CD4-positive, alpha-beta T cell treated with Interleukin-15 for 4 hours (primary cell): ENCODE measurements around the gene GRID1.
A peak's percentile ranks its signal among the peaks of the same experiment; 100 is the strongest.
"Not testable (repeated sequence)": the region's sequence is repeated elsewhere in the genome, so short reads cannot be mapped to it uniquely, and the experiment has no call there.

Experiments used
- DNase-seq: peaks from one replicate; pipeline ENCODE4 v3.0.0-alpha.2; 2020; ENCODE audit warnings: low spot score

The GRID1 gene

DNA sequence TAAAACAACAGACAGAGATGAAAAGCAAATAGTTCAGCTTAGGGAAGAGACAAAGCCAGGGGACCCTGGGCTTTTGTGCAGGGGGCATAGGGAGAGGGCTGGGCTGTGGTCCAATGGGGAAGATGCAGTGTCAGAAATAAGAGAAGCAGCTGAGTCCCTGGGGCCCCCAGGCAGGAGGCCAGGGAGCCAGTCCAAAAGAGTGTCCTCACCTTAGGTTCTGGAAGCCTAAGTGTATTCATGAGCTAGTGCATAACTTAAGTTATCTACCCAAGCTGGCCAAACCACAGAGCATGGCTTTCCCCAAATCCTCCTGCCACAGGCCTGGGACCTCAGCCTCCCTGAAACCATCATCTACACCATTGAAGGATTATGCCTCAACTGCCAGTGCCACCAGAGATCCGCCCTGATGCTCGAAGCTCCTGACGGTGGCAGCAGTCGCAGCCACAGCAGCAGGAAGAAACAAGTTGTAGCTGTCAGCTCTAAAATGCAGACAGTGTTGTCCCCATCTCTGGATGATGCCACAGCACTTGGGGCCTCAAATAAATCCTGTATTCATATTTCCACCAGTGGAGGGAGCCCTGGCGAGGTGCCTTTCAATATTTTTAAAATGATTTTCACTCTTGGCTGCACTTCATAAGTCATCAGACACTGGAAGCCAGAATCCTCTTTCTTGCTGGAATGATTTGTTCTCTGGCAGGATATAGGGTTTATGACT, 574.6 kb downstream of the GRID1 start:
- no peak for DNase-seq

DNA sequence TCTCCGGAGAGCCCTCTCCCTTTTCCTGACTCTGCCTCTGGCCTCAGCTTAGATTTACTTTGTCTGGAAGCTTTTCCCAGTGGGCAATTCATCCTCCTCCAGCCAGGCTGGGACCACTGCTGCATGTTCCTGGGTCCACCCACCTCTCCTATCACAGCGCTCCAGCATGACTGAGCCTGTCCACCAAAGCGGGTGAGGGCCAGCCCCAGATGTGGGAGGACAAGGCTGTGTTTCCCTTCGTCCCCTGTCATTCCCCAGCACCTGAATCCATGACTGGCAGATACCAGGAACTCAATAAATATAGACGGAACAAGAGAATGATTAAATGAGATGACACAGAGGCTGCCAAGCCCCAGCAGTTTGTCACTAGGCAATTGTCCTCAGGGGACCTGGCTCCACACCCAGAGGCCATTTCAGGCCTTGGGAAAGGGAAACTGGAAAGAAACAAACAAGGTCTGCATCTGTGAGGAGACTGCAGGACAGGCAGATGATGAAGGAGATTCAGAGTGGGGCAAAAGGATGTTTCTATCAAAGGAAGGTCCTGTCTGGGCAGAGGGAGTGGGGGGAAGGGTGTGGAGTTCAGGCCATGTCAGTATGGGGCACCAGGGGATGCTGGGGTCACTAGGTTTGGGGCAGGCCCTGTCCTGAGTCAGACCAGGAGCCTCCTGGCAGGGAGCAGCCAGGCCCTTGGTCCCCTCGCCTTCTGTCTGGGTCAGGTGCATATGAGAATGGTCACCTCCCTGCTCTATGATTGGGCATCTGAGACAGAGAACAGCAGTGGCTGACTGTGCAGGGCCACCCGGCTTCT, 576.4 kb downstream of the GRID1 start:
- DNase-seq: no peak

DNA sequence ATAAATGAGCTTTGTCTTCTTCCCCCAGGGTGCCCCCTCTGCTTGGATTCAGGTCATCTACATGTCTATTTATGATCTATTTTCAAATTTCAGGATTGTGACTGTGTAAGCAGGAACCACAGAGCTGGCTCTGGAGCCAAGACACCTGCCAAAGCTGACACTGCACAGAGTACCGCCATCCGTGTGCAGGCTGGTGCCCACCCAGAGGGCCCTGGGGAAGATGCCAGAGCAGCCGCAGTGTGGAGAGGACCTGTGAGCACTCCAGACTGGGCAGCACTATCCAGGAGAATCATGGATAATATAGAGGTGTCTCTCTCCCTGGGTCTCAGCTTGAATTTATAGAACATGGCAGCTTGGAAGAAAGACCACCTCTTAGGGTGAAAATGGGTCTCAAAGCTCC, 577.5 kb downstream of the GRID1 start:
- DNase-seq: no peak

DNA sequence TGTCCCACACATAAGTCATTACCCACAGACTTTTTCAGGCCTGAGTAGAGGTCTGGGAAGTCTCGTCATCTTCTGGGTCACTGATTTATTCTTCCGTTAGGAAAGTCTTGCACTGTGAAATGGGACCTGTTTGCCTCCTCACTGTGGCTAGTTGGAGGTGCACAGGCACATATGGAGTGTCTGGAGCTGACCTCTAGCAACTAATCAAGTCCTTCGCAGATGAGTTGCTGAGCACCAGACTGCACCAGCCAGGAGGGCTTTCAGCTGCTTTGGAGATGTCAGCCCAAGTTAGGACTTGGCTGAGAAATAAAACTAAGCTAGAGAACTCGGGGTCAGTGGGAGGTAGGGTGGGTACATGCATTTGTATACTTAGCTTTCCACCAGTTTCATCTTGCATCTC, 578.0 kb downstream of the GRID1 start:
- DNase-seq: no peak

DNA sequence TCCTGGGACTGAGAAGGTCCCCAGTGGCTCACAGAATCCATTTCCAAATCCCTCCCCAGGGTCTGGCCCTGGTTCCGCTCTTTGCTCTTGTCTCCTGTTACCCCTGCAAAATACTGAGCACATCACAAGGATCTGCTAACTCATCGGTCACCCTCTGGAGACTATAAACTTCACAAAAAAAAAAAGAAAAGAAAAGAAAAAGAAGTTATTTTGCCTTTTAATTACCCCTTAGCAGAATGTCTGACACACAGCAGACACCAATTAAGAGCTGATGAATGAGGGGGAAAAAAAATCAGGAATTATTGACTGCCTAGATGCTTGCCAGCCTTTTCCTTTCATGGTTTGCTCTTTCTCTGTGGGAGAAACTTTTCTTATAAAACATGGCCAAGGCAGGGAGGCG, 578.7 kb downstream of the GRID1 start:
- no peak for DNase-seq

DNA sequence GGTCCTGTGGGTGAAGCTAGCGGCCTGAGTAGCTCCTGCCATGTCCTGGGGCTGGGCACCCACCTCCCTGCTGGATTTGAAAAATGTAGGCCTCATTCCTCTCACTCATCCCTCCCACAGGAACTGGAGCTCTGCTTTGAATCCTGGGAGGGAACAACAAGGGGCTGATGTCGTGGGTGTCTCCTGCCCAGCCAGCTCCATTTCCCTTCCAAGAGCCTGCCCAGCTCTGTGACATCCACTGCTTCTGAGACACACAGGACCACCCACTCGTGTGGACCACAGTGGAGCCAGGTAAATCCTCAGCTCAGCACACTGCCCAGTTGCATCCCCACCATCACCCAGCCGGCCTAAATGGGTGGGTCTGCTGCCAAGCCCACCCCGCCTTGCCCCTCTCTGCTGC, 579.2 kb downstream of the GRID1 start:
- no peak for DNase-seq

DNA sequence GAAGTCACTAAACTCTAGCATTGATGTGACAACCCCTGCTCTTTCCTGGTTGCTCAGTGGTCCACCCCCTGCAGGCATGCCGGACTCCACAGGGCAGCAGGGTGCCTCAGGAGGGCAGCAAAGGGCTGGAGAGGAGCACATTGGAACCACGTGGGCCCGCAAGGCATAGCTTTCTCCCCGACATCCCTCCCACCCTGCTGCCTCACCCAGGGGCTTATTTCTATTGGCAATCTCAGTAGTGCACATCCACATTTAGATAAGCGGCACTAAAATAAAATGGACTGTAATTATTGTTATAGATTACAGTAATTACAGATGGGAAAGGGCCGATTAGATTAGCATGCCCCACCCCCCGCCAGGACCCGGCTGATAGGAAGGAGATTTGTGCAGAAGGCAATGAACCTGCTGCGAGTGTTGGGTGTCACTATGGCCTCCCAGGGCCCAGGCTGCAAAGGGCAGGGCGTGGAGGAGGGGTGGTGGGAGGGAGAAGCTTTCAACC, 580.1 kb downstream of the GRID1 start:
- DNase-seq: no peak

DNA sequence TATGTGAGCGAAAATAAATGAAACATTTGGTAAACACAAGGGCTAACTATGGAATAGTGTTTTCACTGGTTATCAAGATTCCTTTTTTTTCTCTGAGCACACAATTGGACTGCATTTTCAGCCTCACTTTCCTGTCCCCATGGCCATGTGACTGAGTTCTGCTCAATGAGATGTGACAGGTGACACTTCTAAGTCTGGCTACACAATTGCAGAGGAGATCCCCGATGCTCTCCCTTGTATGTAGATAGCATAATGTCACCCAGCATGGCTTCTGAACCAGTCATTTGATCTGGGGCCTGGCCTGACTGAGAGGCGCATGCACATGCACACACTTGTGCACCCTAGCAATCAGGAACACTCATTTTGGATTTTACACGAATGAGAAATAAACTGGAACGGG, 581.8 kb downstream of the GRID1 start:
- no peak for DNase-seq

DNA sequence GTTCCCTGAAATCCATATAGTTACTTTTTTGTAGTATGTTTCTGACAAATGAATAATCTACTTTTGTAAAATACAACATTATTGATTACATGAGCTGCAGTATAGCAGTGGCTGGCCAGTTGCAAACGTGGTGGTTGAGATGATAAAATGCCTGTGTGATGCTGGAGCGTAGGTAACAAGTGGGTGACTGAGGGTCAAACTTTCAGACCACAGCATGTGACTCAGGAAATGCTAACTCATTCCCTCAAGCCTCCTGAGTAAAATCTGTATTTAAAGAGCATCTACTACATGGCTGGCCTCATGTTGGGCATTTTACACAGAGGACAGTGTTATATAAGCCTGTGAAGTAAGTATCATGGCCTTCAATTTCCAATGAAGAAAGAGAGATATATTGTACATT, 585.2 kb downstream of the GRID1 start:
- DNase-seq: no peak

DNA sequence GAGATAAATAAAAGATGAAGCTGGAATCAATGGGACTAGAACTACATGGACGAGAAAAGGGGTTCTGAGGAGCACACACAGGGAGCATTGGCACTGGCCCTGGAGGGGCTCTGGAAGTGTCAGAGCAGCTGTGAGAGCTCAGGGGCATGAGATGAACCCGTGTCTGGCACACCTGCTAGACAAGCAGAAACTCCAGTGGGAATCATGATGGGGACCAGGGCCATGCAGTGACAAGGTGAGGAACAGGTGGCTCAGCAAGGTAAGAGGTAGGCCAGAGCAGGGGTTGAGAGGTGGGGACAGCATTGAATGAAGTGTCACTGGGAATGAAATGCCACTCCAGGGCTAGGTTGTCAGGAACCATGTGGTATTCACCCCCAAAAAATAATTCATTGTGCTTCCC, 588.5 kb downstream of the GRID1 start:
- DNase-seq: no peak

DNA sequence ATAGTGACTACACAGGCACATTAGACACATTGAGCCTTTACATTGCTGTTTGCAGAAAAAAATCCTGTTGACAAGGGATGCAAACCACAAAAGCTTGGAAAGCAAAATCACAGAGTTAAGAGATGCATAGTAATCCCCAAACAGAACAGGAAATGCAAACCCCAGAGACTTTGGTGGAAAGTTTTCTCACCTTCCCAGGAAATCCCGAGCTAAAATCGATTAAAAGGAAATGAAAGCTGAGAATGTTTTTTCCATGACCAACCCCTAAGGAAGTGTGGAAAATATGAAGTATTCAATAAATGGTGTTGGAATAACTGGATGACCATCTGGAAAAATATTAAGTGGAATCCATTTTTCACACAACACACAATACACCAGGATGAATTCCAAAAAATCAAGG, 598.7 kb downstream of the GRID1 start:
- DNase-seq: no peak

DNA sequence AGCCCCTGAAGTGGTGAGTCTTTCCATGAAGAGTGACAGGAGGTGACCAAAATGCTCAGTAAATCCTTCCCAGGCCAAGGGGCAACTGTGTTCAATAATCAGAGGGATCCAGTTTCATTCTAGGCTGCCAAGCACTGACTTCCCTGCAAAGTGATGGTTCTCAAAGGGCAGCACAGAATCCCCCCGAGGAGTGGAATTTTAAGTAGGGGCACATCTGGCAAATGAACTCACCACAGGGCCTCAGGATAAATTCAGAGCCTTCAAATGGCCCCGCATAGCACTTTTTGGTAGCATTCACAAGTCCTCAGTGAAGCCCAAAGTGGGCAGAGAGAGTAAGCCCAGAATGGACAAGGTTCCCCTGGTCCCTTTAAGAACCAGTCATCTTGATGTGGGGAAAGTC, 602.5 kb downstream of the GRID1 start:
- DNase-seq: no peak

DNA sequence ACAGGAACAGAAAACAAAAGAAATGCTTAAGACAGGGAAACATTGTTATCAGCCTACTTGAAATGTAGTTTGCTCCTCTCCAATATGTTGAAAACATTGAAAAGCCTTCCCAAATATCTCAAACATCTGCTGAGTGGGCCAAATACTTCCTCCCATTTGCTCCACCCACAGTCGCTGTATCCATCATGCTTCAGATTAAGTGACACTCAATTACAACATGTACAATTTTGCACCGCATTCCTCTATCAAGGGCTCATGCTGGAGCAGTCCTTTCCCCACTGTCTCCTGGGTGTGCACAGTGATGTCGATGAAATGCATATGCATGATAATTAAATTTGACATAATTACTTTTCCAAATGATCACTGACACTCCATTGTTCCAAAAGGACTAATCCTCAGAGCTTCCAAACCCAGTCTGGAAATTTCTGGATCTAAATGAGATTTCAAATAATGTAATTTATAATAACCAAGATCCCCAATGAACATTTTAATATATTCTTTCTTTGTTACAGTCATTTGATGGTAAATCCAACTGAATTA, 604.6 kb downstream of the GRID1 start:
- no peak for DNase-seq

DNA sequence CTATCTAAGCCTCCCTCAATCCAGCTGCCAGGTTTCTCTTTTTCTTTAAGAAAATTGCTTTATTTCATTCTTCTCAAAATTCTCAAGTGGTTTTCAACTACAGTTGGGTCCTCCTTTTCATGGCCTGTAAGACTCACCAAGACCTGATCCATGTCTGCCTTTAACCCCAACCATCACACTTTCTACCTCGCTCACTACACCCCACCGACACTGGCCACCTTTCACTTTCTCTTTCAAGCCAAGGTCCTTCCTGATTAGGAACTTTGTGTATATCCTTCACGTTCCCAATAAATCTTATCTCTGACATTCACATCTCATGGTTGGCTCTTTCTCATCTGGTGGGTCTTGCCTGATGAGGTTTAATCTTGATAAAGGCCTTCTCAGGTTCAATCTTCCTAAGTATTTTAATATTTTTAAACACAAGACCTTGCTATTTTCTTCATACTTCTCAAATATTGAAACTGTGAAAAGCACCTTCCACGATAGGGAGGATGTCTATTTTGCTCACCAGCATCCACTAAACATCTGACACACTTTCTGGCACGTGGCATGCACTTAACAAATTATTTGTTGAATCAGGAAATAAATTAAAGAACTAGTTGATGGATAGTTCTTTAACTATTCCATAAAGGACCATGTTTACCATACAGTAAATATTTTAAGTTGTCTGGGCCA, 624.8 kb downstream of the GRID1 start:
- peak; percentile 6 for DNase-seq

DNA sequence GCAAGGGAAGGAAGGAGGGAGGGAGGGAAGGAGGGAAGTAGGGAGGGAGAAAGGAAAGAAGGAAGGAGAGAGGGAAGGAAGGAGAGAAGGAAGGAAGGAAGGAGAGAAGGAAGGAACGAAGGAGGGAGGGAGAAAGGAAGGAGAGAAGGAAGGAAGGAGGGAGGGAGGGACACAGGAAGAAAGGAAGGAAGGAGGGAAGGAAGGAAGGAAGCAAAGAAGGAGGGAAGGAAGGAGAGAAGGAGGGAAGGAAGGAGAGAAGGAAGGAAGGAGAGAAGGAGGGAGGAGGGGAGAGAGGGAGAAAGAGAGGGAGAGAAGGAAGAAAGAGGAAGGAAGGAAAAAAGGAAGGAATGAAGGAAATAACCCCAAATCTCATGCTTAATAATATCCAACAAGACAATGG, 630.6 kb downstream of the GRID1 start:
- no peak for DNase-seq

DNA sequence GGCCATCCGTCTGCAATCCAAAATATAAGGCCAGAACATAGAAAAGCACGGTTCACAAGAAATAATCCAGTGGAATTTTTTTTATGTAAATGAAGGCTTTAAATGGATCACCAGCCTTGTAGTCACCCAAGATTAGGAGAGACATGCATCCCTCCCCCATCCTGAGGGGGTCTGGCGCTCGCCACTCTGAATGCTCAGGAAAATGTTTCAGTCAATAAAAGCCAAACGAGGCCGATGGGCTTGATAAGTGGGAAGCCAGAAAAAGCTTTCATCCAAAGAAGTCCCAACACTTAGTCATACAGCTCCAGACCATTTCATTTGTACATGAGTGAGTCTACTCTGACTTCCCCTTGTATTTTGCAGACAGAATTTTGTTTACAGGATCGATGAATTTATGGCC, 631.8 kb downstream of the GRID1 start:
- no peak for DNase-seq

DNA sequence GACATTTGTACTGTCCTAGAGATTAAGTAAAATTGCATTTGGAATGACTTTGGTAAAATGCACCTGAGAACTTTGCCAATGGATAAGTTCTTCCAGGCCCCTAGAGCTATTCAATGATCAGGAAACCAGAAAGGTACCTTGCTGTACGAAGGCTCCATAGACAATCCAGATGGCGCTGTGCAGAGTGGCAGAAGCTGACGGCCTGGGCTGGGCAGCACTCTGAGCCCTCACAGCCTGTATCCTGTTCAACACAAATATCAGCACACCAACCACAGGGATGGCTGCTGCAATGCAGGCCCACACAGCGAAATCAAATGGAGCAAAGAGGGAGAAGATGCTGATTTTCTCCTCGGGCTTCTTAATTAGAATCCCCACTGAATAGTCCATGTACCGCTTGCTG, 642.4 kb downstream of the GRID1 start:
- no peak for DNase-seq

DNA sequence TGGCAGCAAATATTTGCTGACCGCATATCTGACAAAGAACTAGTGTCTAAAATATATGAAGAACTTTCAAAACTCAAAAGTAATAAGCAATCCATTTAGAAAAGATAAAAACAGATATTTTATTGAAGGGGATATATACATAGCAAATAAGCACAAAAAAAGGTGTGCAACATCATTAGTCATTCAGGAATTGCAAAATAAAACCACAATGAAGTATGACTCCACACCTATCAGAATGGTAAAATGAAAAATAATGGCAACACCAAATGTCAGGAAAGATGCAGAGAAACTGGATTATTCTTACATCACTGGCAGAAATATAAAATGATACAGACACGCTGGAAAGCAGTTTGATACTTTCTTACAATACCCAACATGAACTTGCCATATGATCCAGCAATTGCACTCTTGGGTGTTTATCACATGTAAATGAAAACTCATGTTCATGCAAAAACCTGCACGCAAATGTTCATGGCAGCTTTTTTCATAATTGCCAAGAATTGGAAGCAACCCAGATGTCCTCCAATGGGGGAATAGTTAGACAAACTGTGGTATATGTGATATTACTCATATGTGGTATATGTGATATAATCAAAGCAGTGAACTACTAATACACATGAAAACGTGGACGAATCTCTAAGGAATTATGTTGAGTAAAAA, 645.5 kb downstream of the GRID1 start:
- DNase-seq: no peak

DNA sequence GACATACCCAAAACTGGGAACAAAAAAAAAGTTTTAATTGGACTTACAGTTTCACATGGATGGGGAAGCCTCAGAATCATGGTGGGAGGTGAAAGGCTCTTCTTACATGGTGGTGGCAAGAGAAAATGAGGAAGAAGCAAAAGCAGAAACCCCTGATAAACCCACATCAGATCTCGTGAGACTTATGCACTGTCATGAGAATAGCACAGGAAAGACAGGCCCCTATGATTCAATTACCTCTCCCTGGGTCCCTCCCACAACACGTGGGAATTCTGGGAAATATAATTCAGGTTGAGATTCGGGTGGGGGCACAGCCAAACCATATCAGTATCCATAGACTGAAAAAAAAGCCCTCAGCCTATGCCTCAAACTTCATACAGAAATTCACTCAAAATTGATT, 647.2 kb downstream of the GRID1 start:
- no peak for DNase-seq

DNA sequence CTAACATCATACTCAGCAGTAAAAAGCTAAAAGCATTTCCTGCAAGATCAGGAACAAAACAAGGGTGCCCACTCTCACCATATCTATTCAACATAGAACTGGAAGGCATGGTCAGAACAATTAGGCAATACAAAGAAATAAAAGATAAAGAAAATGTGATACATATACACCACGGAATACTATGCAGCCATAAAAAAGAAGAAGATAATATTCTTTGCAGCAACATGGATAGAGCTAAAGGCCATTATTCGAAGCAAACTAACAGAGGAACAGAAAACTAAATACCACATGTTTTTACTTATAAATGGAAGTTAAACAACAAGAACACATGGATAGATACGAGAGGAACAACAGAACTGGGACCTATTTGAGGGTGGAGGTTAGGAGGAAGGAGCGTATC, 652.7 kb downstream of the GRID1 start:
- DNase-seq: no peak

DNA sequence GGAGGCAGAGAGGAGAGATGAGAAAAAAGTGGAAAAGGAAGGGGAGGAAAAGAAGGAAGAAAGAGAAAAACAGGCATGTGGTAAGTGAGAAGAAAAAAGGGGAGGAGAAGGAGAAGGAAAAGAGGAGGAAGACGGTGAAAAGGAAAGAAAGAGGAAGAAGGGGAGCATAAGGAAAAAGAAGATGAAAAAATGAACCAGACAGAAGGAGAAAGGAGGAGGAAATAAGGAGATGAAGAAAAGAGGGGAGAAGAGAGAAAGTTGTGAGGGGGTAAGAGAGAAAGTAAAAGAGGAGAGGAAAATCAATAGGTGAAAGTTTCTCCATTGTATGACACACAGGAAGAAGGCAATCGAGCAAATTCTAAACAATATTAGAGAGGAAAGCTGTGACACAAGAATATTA, 663.8 kb downstream of the GRID1 start:
- no peak for DNase-seq

DNA sequence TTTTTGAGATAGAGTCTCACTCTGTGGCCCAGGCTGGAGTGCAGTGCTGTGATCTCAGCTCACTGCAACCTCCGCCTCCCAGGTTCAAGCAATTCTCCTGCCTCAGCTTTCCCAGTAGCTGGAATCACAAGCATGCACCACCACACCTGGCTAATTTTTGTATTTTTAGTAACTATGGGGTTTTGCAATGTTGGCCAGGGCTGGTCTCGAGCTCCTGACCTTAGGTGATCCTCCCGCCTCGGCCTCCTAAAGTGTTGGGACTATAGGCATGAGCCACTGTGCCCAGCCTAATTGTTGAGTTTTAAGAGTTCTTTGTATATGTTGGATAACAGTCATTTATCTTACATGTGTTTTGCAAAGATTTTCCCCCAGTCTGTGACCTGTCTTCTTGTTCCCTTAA, 667.5 kb downstream of the GRID1 start:
- not testable (repeated sequence) for DNase-seq
